ENCODE data around the gene ZNF888.
"Not testable (repeated sequence)": the region's sequence is repeated elsewhere in the genome, so short reads cannot be mapped to it uniquely, and the experiment has no call there.

Gene ZNF888

DNA sequence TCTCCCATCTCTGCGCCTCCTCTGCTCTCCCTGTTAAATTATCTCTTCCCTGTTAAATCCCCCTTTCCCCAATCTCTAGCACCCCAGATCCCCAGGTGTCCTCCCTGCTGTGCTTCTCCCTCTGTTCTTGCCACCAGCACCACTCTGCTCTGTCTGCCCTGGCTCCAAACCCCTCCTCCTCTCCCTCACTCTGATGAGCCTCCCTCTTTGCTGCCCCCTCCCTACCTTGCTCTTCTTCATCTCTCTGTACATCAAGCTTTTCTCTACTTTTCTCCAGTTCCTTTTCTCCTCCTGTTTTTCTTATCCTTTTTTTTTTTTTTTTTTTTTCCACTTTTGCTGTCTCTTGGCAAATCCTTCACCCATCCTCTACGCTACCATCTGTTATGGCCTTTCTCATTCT, 18.3 kb upstream of the ZNF888 start:
- DNase-seq: not testable (repeated sequence)

DNA sequence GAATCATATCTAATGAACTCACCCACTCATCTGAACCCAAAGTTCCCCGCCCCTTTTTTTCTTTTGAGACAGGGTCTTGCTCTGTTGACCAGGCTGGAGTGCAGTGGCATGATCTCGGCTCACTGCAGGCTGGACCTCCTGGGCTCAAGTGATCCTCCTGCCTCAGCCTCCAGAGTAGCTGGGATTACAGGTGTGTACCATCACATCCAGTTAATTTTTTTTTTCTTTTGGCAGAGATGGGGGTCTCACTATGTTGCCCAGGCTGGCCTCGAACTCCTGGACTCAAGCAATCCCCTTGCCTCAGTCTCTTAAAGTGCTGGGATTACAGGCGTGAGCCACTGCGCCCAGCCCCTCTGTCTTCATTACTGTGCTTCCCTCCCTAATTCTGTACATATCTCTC, 17.7 kb upstream of the ZNF888 start:
- DNase-seq: not testable (repeated sequence)

DNA sequence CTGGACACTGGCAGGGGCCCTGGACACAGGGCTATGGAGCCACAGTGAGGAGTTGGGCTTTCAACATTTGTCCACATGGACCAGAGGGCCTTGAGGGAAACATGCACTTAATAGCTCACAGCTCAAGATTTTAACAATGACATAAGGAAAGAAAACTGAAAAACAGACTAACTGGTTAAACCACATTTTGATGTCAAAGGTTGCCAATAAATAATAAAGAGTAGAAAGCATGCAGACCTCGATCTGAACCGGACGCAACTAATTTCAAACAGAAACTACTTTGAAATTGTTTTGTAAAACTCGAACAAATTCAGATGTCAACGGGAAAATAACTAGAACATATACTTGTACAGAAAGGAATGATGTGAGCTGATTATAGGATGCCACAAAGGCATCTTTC, 15.5 kb upstream of the ZNF888 start:
- no peak for DNase-seq

- no peak for DNase-seq
These were observed 13.7 kb upstream of the ZNF888 start for GRCh38 chr19:52936954-52937325.

- DNase-seq: no peak
These were observed 13.1 kb upstream of the ZNF888 start for GRCh38 chr19:52936151-52936953.

GRCh38 chr19:52935434-52935833, 12.2 kb upstream of the ZNF888 start:
- DNase-seq: no peak

DNA sequence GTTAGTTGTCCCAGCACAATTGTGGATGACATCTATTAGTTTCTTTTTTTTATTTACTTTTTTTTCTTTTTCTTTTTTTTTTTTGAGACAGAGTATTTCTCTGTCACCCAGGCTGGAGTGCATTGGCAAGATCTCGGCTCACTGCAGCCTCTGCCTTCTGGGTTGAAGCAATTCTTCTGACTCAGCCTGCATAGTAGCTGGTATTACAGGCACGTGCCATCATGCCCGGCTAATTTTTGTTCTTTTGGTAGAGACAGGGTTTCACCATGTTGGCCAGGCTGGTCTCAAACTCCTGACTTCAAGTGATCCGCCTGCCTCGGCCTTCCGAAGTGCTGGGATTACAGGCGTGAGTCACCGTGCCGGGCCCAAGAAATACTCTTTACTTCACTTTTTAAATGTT, 1.4 kb upstream of the ZNF888 start:
- not testable (repeated sequence) for DNase-seq

- peak; percentile 36 for DNase-seq
These were observed 758 bp upstream of the ZNF888 start for GRCh38 chr19:52923778-52924593.

DNA sequence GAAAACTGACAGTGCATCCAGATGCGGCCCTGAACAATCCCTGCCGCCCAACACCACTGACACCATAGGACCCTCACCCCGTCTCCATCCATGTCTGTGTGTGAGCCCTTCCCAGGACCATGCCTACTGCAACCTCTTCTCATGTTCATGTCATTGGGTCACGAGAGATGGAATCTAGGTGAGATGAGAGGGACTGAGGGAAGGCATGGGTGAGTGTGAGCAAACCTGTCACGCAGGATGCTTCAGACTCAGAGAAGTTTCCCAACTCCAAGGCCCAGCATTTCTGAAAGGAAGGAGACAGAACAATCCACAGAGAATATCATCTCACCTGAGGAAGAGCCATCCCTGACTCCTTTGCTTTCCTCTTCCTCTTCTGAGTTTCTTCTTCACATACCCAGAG, 5.7 kb downstream of the ZNF888 start:
- DNase-seq: no peak

- no peak for DNase-seq
These were observed 12.6 kb downstream of the ZNF888 start for GRCh38 chr19:52910648-52911047.

DNA sequence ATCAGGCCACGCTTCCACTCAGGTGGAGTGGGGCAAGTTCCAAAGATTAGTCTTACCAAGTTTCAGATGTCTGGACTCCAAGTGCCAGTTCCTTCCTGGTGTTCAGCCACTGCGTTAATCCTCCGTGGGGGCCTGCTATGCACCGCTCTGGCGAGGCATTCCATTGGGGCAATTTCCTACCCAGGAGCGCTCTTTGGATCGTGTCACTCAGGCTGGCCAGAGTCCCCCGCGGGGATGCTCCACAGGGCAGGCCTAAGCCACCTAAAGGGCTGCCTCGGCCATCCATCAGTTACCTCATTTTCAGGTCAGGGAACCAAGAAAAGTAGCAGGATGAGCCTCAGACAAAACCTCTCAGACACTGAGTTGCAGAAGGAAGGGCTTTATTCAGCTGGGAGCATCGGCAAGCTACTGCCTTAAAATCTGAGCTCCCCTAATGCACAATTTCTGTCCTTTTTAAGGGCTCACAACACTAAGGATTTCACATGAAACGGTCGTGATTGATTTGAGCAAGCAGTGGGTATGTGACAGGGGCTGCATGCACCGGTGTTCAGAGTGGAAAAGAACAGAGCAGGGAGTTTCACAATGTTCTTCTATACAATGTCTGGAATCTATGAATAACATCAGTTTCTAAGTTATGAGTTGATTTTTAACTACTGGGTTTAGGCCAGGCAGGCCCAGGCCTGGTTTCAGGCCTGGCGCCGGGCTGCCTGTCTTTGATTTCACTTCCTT, 19.0 kb downstream of the ZNF888 start:
- not testable (repeated sequence) for DNase-seq

GRCh38 chr19:52901842-52902241, 21.4 kb downstream of the ZNF888 start:
- no peak for DNase-seq

DNA sequence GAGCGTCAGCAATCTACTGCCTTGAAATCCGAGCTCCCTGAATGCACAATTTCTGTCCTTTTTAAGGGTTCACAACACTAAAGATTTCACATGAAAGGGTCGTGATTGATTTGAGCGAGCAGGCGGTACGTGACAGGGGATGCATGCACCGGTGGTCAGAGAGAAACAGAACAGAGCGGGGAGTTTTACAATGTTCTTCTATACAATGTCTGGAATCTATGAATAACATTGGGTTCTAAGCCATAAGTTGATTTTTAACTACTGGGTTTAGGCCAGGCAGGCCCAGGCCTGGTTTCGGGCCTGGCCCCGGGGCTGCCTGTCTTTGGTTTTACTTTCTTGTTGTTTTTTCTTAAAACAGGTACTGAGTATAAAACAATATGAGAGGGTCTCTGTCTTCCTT, 24.6 kb downstream of the ZNF888 start:
- not testable (repeated sequence) for DNase-seq

DNA sequence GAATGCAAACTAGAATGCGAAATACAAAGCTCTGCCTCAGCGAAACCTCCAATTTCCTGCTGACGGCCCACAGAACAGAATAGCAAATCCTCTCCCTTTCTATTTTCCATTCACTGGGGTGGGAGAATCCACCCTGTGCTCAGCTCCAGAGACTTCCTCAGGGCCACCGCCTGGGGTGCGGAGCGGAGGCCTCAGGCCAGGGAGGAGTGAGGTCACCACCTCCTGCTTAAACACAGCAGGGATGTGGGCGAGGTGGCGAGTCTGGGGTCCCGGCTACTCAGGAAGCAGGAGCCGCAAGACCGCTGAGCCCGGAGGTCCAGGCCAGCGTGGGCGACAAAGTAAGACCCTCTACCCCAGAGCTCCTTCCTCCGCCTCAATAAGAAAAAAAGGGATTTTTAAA, 25.1 kb downstream of the ZNF888 start:
- DNase-seq: peak; percentile 29

- DNase-seq: peak; percentile 97
These were observed 25.9 kb downstream of the ZNF888 start, which contains the start of gene ZNF320 for GRCh38 chr19:52897138-52897935. Gene ZNF320 (minus strand): TSS chr19:52897635. CDS start chr19:52890255, 7,380 bp downstream.

DNA sequence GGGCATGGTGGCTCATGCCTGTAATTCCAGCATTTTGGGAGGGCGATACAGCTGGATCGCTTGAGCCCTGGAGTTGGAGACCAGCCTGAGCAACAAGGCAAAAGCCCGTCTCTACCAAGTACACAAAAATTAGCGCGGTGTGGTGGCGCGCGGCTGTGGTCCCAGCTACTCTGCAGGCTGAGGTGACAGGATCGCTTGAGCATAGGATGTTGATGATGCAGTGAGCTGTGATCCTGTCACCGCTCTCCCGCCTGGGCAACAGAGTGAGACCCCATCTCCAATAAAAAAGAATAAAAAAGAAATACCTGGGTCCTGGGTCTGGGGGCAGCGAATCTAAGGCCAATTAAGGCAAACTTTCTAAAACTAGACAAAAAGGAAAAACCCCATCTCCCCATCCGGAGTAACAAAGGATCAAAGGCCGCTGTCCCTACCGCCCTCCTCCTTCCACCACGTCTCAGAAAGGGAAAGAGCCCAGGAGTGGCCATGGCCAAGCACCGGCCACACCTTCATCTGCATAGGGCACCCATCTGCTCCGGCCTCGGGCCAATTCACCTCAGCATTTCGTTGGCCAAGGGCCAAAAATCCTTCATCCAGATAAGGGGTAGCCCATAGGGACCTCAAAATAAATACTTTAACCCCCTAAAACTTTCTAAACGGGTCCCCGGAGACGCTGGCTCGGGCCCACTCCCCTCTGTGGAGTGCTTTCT, 26.6 kb downstream of the ZNF888 start:
- DNase-seq: peak; percentile 52

DNA sequence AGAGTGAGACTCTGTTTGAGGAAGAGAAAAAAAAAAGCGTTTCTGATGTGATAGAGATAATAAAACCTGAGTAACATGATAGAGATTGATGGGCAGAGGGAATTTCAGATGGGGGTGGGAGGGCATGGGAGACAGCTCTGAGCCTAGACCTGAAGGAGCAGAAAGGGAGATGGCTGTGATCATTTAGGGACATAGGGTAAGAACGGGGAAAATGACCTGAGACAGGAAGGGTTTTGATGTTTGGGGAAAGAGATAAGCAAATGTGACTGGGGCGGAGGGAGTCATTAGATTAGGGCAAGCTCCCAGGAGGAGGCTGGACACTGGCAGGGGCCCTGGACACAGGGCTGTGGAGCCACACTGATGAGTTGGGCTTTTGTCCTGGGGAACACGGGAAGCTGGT, 31.9 kb downstream of the ZNF888 start:
- DNase-seq: no peak

DNA sequence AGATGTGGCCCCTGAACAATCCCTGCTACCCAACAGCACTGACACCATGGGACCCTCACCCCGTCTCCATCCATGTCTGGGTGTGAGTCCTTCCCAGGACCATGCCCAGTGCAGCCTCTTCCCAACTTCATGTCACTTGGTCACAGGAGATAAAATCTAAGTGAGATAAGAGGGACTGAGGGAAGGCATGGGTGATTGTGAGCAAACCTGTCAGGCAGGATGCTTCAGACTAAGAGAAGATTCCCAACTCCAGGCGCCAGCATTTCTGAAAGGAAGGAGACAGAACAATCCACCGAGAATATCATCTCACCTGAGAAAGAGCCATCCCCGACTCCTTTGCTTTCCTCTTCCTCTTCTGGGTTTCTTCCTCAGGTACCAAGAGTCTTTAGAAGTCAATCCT, 33.3 kb downstream of the ZNF888 start:
- DNase-seq: no peak

- DNase-seq: no peak
These were observed 34.2 kb downstream of the ZNF888 start for GRCh38 chr19:52889076-52889475.

DNA sequence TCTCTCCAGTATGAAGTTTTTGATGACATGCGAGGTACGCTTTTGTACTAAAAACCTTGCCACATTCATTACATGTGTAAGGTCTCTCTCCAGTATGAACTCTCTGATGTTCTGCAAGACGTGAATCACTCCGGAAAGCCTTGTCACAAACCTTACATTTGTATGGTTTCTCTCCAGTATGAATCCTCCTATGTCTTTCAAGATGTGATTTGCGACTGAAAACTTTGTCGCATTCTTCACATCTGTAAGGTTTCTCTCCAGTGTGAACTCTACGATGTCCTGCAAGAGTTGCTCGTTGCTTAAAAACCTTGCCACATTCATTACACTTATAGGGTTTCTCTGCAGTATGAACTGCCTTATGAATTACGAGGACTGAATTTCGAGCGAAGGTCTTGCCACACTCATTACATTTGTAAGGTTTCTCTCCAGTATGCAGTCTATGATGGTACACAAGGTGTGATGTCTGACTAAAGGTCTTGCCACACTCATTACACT, 42.3 kb downstream of the ZNF888 start:
- DNase-seq: no peak

- not testable (repeated sequence) for DNase-seq
These were observed 50.2 kb downstream of the ZNF888 start for GRCh38 chr19:52872996-52873395.

GRCh38 chr19:52871466-52871865, 51.8 kb downstream of the ZNF888 start:
- DNase-seq: no peak
